PFSK-1 (cell line): Measurements from ENCODE around the gene RXRB.

ENCODE experiments used
- FOXP2 ChIP-seq: optimal IDR thresholded peaks from 2 replicates; pipeline ENCODE3; 2011; ENCODE audit warnings: borderline replicate concordance, control low read depth, inconsistent platforms; ENCODE audit not compliant: insufficient read depth; ENCODE audit errors: extremely low read length, extremely low read depth
- POLR2AphosphoS5 ChIP-seq: IDR thresholded peaks from 2 replicates; pipeline ENCODE4 v1.6.1; 2012; ENCODE audit warnings: low read depth, mild to moderate bottlenecking, control low read depth, low read length, moderate library complexity
- SIN3A ChIP-seq: IDR thresholded peaks from 2 replicates; pipeline ENCODE4 v1.6.1; 2012; ENCODE audit warnings: mild to moderate bottlenecking, low read length, moderate library complexity, borderline replicate concordance; ENCODE audit not compliant: insufficient read depth
- TAF1 ChIP-seq: IDR thresholded peaks from 2 replicates; pipeline ENCODE4 v1.6.1; 2012; ENCODE audit warnings: low read length, control low read depth, borderline replicate concordance; ENCODE audit not compliant: insufficient read depth
- TF ChIP-seq, protein P1 (sequence below), 2 experiments: IDR thresholded peaks; 2 replicates each; pipeline versions ENCODE4 v1.6.1 to v1.8.0; 2011 to 2012; ENCODE audit warnings: low read depth in 2 of 2, low read length in 2 of 2, control low read depth in 1 of 2, inconsistent platforms in 1 of 2, mild to moderate bottlenecking in 1 of 2, moderate library complexity in 1 of 2; ENCODE audit not compliant: insufficient read depth in 1 of 2

The RXRB gene

GRCh38 chr6:33194431-33194979 lies 6.0 kb downstream of the RXRB start:
- TF ChIP-seq TAF1 (no peak), POLR2AphosphoS5 (no peak), FOXP2 (no peak), SIN3A (no peak)
- TF ChIP-seq, protein P1, sequence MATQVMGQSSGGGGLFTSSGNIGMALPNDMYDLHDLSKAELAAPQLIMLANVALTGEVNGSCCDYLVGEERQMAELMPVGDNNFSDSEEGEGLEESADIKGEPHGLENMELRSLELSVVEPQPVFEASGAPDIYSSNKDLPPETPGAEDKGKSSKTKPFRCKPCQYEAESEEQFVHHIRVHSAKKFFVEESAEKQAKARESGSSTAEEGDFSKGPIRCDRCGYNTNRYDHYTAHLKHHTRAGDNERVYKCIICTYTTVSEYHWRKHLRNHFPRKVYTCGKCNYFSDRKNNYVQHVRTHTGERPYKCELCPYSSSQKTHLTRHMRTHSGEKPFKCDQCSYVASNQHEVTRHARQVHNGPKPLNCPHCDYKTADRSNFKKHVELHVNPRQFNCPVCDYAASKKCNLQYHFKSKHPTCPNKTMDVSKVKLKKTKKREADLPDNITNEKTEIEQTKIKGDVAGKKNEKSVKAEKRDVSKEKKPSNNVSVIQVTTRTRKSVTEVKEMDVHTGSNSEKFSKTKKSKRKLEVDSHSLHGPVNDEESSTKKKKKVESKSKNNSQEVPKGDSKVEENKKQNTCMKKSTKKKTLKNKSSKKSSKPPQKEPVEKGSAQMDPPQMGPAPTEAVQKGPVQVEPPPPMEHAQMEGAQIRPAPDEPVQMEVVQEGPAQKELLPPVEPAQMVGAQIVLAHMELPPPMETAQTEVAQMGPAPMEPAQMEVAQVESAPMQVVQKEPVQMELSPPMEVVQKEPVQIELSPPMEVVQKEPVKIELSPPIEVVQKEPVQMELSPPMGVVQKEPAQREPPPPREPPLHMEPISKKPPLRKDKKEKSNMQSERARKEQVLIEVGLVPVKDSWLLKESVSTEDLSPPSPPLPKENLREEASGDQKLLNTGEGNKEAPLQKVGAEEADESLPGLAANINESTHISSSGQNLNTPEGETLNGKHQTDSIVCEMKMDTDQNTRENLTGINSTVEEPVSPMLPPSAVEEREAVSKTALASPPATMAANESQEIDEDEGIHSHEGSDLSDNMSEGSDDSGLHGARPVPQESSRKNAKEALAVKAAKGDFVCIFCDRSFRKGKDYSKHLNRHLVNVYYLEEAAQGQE (IDR thresholded peaks at IDR 0.05; ENCODE audit: insufficient read depth in 1 of 2, low read depth in 2 of 2, low read length in 2 of 2): no peak

DNA sequence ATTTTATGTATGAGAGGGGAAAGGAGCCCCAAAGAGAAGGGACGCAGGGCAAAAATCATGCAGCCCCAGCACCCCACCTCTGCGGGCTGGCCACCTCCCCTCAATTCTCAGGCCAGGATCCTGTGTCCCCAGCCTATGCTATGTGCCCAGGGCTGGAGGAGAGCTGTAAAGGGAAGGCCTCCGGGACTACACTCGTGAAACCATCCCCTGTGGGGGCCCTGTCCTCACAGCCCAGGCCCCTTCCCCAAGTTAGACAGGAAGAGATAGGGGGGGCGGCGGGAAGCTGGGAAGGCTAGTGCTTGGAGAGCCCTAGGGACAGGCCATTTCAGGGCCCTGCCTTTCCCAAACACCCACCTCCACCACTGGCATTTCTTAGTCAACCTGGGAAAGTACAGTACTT lies 6.8 kb downstream of the RXRB start:
- TF ChIP-seq SIN3A (no peak), POLR2AphosphoS5 (no peak)

GRCh38 chr6:33192671-33193602 lies 7.5 kb downstream of the RXRB start:
- TF ChIP-seq POLR2AphosphoS5 (no peak), TAF1 (no peak), SIN3A (no peak), FOXP2 (no peak)
- TF ChIP-seq, protein P1 (IDR thresholded peaks at IDR 0.05; ENCODE audit: insufficient read depth in 1 of 2, low read depth in 2 of 2, low read length in 2 of 2): no peak

GRCh38 chr6:33192105-33192646 lies 8.3 kb downstream of the RXRB start, which contains the start of gene COL11A2:
Gene COL11A2, minus strand, starts transcription at chr6:33192467. Its CDS starts 227 bp downstream, at chr6:33192240.
- TF ChIP-seq FOXP2 (no peak), POLR2AphosphoS5 (no peak), TAF1 (no peak), SIN3A (no peak)
- TF ChIP-seq, protein P1 (IDR thresholded peaks at IDR 0.05; ENCODE audit: insufficient read depth in 1 of 2, low read depth in 2 of 2, low read length in 2 of 2): no peak

DNA sequence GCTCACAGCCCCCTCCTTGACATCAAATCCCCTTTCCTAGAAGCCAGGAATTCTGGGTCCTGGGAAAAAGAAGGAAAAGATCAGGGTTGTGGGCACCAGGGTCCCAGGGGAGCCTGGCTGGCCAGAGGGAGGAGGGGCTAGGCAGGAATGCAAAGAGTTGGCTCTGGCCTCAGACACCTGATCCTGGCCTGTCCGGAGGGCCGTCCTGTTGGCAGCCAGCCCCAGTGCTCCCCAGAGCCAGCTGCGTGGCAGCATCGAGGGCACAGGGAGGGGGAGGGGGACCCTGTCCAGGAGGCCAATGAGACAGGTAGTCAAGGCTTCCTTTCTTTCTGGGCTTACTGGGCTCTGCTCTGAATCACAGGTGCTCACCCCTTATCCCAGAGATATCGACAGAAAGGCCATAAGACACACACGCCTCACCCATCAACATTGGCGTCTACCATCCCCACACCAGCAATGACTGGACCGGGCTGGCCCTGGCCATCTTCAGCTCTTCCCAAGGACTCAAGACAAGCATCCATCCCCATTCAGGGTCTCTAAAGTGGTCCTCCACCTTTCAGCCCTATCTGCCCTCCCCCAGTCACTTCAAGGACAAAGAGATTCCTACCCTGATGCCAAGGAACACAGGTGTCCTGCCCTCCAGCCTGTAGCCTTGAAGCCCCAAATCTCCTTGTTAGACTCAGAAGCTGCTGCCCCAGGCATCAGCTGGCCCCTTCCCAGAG lies 8.9 kb downstream of the RXRB start:
- TF ChIP-seq, protein P1 (IDR thresholded peaks at IDR 0.05; ENCODE audit: insufficient read depth in 1 of 2, low read depth in 2 of 2, low read length in 2 of 2): no peak
- TF ChIP-seq TAF1: no peak
- no peak for TF ChIP-seq POLR2AphosphoS5
- TF ChIP-seq FOXP2: no peak
- no peak for TF ChIP-seq SIN3A
